ENCODE measurements around the gene KIFBP.

The KIFBP gene

GRCh38 chr10:69065406-69066361 is 77.1 kb downstream of the KIFBP start:
- H3K4me3 ChIP-seq (ENCODE audit: low read length): no peak overlapping the region
- no peak for DNase-seq (ENCODE audit: low read depth, low spot score)
